HG03439 (cell line): Measurements from ENCODE around the gene RHEX.

Experiments used
- ATAC-seq: cut with Tn5 transposase; IDR thresholded peaks from one replicate; pipeline ENCODE4 v1.9.1; 2021; ENCODE audit warnings: mild to moderate bottlenecking, moderate library complexity; ENCODE audit not compliant: unreplicated experiment

RHEX gene

DNA sequence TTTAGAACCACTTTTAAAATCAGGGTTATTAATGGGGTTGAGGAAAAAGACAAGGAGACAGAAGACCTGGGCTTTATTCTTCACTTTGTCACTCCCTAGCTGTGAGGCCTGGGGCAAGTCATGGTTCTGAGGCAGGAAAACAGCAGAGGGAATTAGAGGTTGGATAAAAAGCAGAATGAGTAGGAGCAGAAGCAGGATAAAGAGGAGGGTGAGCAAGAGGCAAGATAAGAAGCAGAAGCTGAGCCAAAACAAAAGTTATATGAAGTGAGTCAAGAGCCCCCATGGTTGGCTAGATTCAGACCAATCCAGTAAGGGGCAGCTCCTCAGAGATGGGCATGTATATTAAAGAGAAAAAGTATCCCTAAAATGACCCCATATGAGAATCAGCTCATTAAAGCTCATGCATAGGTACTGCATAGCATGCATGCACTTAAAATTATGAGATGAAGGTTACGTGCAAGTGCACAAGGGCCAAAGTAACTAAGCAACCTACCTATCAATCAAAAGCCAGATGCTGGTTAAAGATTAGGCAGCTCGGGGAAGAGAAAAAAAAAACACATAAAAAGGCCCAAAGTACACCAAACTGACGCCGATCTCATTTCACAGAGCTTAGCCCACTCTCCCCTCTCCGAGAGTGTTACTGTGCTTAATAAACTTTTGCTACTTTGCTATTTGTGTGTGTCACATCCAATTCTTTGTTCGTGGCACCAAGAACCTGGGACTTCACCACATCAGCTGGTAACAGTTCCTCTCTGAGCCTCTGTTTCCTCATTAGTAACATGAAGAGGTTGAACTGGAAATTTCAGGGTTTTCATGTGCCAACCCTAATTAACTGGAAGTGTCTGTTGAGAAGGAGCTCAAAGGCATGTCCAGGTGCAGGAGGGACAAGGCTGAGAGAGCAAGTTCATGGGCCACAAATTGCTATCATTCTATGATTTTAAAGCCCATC, 62.0 kb downstream of the RHEX start:
- no peak for ATAC-seq

DNA sequence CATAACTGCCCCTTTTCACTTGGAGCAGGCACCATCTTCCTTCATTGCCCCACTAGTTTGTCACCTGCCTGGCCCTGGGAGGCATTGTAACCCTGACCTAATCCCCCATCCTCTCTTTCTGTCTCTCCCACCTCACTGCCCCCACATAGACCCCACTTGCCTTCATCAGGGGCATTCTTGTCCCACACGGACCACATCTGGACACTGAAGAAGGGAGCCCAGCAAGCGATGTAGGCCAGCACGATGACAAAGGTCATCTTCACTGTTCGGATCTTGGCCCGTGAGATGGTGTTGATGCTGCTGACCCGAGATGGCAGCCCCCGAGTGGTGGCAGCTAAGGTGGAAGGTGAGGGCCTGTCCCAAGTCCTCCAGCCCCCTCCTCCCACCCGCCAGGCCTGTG, 62.8 kb downstream of the RHEX start:
- ATAC-seq: no peak

DNA sequence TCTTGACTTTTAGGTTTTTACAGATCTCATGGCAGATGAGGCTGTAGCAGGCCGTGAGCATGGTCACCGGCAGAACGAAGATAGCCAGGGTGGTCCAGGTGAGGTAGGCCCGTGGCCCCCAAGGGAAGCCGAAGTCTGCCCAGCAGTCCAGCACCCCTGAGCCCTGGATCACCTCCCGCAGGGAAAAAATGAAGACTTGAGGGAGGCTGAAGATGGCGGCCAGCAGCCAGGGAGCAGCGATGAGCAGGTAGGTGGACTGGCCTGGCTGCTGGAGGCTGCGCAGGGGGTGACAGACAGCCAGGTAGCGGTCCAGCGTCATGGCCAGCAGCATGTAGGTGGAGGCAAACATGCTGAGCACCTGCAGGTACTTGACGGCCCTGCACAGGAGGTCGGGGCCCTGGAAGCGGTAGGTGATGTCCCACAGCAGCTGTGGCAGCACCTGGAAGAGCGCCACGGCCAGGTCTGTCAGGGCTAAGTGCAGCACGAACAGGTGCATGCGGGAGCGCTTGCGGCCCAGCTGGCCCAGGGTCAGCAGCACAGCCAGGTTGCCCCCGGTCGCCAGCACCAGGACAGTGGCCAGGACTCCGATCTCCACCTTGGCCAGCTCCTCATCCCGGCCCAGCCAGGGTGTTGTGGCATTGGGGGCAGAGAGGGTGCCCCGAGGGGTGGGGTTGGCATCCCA, 63.4 kb downstream of the RHEX start:
- ATAC-seq: no peak

DNA sequence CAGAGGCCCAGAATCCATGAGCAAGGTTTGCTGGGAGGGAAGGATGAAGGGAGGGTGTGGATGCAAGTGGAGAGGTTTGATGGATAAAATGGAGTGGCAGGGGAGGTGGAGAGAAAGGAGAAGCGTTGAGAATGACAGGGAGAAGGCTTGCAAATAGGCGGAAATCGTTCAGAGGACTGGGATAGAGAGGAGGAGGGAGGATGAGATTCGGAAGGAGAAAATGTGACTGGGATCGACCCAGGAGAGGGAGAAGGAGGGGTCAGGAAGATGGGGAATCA, 63.8 kb downstream of the RHEX start:
- ATAC-seq: no peak

DNA sequence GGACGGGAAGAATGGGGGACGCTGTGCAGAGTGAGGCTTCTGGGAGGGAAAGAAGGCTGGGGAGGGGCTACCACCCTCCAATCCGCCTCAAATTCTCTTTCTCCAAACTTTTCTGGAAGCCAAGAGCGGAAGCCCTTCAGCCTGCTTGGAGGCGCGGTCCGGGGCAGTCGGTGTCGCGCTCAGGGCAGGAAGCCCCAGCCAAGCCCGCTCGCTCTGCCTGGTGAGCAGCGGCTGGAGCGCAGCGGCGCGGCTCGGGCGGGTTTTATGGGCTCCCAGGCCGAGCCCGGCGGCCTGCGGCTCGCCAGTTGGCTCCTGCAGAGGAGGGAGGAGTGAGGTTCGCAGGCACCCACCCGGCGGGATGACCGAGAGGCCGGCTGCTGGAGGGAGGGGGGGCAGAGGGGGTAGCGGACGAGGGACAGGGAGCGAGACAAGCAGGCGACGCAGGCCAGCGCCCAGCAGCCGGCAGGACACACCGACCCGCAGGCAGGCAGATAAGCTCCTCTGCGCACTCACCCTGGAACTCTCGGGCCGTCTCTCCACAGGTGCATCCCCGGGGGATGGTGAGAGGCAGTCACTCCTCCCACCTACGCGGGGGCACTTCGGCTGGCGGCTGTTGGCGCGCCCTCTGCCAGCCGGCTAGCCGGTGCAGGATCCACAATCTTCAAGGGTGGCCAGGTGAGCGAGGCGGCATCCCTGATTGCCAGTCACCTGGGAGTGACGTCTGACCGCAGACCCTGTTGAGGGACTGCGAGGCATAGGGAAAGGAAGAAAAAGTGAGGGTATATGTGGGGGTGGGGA, 64.4 kb downstream of the RHEX start, which contains the start of gene AVPR1B:
Gene AVPR1B (minus strand): TSS at position 238 of the 798 bp plus-strand sequence. CDS start 498 bp downstream, outside the sequence.
- ATAC-seq: no peak

DNA sequence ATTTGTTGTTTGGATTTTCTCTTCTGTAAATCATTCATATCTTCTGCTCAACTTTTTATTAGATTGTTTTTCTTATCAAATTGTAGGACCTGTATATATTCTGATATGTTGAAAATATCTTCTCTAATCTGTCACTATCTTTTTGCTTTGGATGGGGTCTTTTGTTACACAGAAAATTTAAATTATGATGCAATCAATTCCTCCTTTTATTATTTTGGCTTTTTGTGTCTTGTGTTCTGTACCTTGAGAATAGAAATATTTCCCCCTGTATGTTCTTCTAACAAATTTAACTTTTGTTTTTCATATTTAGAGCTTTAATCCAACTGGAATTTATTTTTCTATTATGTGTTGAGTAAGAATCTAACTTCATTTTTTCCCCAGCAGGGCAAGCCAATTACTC, 67.4 kb downstream of the RHEX start:
- no peak for ATAC-seq

DNA sequence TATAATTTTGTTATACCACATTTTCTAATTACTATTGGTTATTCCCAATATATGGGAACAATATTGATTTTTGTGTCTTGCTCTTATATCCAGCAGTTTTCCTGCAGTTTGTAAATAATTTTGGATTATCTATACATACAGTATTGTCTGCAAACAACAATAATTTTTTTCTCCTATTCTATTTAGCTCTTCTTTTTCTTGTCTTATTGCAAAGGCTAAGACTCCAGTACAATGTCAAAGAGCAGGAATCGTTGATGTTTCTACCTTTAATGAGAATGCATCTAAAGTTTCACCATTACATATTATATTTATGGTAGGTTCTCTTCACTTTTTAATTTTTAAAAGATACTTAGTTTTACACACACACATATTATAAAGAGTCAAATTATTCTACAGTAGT, 68.3 kb downstream of the RHEX start:
- ATAC-seq: no peak

DNA sequence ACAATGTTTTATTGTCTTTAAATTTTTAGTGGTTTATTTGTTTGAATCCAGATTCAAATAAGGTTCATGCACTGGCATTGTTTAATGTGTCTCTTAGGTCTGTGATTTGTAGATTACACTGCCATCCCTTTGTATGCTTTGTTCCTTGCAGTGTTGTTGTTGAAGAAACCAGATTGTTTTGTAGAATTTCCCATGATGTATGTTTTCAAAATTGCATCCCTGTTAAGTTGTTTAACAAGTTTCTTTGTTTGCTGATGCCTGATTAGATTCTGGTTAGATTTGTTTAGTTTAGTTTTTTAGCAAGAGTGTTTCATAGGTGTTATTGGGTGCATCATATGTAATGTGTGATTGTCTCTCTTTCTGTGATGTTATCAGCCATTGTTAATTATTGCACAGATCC, 69.7 kb downstream of the RHEX start:
- ATAC-seq: no peak

DNA sequence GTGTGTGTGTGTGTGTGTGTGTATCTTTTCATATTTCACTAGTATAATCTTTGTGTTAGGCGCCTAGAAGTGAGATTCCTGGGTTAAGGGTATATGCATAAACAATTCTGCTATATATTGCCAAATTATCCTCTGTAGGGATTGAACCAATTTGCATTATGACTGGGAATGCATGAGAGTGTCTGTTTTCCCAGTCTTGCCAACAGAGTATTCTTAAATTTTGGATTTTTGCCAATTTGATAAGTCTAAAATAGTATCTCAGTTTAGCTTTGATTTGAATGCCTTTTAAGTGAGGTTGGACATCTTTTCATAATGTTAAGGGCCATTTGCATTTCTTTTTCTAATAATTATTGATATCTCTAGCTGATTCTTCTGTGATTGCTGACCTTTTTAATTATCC, 72.4 kb downstream of the RHEX start:
- no peak for ATAC-seq

DNA sequence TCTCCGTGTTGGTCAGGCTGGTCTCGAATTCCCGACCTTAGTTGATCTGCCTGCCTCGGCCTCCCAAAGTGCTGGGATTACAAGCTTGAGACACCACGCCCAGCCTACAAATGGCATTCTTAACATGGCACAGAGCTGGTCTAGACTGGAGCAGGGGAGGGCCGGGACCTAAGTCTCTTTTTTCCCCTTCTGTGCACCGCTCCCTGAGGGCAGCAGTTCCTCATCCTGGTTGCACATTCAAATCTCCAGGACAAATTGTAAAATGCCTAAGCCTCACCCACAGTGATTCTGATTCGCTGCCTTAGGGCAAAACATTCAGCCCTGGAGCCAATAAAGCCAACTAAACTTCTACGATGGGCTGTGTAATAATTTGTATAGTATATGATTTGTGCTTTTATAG, 74.4 kb downstream of the RHEX start:
- no peak for ATAC-seq

DNA sequence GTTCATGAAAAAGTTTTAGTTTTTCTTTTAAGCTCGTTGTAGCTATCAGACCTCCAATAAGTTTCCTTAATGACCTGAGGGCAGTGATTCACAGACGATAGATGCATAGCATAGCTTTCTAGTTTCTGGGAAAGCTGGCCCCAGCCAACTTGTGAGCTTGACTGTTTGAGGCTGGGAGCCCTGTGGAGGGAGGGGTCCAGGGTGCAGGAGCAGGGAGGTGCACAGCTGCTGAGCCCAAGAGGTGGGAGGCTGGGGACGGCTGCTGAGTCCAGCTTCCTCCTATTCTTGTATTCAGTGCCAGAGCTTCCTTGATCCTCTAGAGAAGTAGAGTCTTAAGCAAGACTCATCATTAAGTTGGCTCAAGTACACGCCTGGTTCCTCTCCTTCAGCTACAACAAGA, 75.2 kb downstream of the RHEX start:
- no peak for ATAC-seq

DNA sequence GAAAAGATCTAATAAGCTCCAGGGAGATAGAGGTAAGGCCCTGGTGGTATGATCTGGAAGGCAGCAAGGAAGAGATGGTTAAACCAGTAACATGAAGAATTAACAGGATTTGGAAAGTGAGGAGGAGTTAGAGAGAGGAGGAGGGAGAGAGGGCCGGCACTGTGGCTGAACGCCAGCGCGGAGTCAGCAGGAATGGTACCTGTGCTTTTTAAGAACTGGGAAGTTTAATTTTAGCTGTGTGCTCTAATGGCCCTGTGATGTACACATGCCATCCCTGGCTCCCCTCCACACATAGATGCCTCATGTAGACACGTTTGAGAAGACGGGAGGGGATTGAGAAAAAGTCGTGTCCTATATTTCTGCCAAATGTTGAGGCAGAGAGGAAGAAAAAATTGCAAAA, 78.1 kb downstream of the RHEX start:
- no peak for ATAC-seq

DNA sequence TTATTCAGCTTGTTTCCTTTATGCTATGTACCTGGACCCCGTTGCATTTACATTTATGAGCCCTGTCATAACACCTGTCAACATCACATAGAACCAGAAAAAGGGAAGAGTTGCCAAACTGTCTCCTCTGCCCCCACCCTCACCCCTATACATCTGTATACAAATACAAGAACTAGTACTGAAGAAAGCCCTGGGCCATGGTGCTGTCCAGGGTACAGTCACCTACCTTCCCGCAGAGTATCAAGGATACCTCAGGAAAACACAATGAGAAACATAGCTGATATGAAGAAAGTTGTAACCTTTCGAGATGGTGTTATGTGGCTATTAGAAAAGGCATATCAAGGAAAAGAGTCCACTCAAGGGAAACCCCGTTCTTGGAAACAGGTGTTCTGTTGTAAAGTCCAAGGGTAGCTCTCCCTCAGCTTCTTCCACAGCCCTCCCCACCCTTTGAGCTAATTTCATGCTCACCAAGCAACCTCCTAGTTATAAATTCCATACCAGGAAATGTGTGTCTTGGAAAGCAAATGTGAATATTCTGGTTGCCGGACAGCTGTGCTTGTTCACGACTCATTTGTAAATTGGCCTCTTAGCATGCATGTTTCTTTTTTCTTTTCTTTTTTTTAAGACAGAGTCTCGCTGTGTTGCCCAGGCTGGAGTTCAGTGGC, 80.9 kb downstream of the RHEX start:
- no peak for ATAC-seq

DNA sequence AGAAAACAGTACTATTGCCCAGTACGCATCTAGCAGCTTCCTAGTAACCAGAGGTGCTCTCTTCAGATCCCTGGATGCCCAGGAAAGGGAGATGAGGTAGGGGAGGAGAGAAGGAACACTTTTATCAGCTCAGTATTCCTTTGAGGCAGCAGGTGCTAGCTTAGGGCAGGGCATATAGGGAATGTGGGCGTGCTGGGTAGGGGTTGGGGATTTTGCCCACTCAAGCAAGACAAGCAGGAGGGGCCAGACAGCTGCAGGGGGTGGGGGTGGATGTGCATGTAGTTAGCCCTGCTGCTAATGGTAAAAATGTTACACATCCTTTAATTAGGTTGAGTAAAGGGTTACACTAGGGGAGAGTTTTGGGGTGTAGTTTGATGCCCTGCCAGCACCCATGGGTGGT, 82.3 kb downstream of the RHEX start:
- no peak for ATAC-seq

DNA sequence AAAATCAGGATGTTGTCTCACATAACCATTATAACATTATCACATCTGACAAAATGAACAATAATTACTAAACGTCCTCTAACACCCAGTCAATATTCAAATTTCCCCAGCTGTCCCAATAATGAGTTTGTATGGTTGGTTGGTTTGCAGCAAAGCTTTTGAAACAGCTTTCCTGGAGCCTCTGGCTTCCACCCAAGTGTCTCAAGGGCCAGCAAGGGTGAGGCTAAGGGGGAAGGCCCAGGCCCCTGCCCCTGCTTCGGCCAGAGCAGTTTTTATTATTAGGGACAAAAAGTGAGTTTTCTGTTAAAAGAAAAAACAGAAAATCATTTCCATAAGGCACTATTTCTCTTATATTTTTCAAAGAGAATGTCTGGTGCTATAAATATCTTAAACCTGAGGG, 83.3 kb downstream of the RHEX start:
- ATAC-seq: no peak

DNA sequence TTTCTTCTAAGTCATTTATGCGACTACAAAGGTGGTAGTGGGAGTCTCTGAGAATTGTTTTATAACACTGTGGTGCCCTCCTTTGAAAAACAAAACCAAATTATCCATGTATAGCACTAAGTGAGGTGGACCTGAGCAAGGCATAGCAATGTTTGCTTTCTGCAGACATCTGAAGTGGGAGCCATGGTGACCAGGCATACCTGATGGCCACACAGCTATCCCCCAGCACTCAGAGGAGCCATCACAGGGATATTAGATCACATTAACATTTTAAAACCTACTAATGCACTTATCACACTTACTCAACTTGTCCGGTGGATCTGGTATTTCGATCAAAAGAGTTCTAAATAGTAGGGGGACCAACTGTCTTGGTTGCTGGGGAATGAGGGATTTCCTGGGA, 89.0 kb downstream of the RHEX start:
- no peak for ATAC-seq

DNA sequence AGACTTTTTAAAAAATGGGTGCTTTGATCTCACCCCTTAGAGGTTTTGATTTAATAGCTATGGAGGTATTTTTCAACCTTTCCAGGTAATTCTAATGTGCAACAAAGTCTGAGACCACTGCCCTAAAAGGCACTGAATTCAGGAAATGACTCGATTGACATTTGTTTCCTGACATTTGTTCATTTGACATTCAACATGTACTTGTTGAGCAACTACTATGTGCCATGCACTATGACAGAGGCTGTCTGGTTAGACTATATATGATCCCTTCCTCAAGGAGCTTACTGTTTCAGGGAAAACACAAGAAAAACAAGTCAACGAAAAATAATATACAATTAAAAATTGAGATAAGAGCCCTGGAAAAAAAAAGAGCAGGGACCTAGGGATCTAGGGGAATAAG, 89.8 kb downstream of the RHEX start:
- ATAC-seq: no peak

DNA sequence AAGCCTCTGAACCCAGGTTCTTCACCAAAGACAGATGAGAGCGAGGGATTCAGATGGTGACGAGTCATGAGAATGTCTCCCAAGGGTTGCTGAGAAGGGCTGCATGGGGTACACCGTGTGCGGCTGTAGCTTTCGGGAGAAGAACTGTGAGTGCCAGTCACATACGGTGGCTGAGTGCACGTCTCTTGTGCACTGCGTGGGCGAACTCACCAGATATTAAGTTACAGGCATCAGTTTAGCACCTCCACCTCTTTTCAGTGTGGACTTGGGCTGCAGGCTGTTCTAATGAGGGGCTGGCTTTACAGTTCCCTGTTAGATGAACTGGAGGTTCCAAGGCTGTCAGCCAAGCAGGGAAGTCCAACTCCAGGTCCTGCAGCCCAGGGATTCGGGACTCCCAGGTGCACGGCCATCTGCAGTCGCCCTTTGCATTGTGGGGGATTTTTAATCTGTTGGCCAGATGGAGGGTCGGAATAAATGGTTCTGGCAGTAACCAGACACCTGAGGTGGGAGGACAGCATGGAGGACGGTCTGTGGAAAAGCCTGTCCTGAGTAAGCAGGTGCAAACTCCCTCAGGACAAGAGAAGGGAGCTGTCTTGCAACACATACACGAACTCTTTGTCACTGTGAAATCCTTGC, 90.7 kb downstream of the RHEX start:
- ATAC-seq: no peak

DNA sequence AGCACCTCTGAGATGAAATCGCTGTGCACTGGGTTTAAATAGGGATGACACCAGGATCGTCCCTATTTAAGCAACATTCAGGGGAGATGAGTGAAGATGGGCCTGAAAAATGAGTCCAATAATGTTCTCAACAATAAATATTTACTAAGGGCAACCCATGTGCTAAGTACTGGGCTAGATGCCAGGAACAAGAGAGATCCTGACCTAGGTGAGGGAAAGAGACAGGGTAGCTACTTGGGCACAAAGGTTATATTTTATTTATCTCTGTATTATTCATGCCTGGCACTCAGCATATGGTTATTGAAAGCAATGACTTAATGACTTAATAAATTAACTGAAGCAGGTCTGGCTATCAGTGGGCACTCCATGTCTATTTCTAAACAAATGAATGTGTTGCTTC, 91.6 kb downstream of the RHEX start:
- ATAC-seq: no peak

DNA sequence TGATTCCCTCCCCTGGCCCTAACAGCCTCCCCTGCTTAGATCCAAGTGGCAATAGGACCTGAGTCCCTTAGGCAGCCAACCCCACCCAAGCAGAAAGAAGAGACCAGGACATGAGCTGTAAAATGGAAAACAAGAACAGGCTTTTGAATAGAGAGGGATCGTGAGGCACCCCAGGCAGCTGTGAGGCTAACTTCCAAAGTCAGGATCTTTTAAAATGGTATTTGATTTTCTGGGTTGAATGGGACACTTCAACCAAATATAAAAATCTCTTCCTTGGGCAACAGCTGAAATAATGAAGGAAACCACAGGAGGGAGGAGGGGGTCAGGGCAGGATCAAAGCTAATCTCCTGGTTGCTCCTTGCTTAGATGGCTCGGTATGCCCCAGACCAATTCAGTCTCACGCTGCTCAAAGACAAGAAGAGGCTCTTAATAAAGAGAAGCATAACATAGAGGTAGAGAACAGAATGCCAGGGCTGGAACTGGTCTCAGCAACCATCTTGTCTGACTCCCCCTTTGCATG, 92.9 kb downstream of the RHEX start:
- no peak for ATAC-seq
